Stimulated activated CD8-positive, alpha-beta memory T cell treated with anti-CD3 and anti-CD28 coated beads, Interleukin-15, amount 100 ng/mL, for 4 hours (primary cell): ENCODE data around the gene MRPL2.
"Not testable (repeated sequence)": the region's sequence is repeated elsewhere in the genome, so short reads cannot be mapped to it uniquely, and the experiment has no call there.

Source experiments
- DNase-seq, 2 donors: peaks; one replicate each; pipeline ENCODE4 v3.0.0-alpha.2; 2020; ENCODE audit warnings: low read depth in 2 of 2

Gene MRPL2

DNA sequence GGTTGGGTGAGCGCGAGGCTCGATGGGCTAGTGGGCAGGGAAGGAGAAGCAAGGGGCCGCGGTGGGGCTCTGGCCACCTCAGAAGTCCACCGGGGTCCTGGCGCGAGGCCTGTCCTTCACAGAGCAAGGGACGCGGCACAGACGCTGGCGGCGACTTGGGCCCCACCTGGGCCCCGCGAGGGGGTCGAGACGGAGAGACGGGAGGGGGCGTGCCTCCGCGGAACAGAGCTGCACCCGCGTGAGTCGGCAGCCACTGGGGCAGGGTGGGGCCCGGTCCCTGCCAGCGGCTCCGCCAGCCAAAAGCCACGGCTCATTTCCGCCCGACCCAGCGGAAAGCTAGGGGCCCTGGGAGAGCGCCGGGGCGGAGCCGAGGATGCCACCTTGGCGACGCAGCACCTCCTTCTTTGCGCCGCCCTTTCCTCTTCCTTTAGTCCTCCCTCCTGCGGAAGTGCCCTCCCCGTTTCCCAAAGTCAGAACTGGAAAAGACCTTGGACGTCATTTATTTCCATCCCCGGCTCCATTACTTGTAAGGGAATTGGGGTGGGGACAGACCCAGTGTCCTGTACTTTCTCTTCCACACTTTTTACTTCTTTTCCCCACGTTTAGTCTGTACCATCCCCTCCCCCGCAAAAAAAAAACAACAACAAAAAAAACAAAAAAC is 5.6 kb downstream of the MRPL2 start, which contains the start of gene CUL7:
TSS of gene CUL7 (minus strand) at position 307 of the 661 bp plus-strand sequence. CDS start 1,063 bp downstream, outside the sequence.
- DNase-seq, result peak; percentile 71 to 76

DNA sequence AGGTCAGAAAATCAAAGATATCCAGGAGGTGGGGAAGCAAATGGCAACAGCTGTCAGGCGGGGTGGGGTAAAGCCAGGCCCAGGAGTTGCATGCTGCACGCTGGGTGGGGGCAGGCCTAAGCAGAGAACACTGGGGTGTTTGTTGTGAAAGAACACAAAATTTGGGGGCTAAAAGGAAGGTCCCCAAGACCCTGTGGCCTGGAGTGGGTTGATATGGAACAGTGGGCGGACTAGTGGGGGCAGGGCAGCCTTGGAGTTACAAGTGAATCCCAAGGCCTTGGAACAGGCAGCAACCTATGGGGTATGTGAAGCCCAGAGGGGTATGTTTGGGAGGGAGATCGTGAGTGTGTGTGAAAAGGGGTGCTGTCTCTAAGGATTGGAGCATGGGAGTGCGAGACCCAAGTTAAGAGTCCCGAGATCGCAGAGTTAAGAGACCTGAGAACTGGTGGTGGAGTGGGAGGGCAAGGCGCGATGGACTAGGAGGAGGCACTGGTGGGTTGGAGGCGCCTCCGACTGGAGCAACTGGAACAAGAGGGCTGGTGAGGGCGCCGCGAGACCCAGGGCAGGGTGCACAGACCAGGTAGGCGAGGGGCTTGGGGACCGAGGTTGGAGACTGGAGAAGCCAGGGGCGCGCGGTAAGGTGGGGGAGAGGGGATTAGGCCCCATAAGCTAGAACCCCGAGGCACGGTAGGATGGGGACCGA is 6.2 kb downstream of the MRPL2 start:
- DNase-seq, result no peak

DNA sequence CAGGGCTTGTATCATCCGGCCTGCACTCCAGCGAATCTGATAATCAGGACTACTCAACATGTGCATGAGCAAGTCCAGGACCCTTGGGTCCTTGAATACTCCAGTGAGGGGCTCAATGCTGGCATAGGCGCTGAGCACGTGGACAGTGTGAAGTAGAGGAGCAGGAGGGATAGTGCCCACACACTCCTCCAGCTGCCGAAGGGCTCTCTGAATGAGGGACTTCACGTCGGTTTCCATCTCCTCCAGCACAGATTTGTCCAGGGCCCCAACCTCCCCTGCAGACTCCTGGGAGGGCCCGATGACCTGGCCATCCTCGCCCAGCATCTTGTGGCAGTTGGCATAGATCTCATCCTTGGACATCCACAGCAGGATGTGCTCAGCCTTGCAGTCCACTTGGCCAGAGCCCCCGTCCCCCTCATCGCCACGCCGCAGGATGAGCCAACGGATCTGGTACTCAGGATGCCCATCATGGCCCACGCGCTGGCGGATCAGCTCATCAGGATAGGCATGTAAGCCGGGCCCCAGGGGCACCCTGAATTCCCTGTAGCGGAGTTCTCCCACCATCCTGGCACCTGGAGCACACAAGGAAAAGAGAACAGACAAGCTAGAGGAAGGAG is 6.9 kb downstream of the MRPL2 start:
- no peak for DNase-seq

DNA sequence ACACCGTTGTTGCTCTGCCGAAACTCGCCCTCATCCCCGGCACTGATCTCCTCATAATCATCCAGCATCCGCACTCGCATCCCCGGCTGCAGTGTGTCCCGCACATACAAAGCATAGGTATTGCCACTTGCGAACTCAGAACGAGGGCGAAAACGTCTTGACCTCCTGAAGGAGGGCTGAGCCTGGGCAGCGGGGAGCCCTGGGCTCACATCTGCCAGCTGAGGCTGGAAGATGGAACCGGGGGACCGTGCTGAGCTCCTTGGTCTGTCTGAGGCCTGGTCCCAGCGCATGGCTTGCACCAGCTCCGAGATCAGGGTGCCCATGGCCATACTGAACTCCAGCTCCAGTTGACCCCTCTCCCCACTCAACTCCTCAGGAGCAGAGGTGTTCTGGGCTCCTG is 8.3 kb downstream of the MRPL2 start:
- no peak for DNase-seq

DNA sequence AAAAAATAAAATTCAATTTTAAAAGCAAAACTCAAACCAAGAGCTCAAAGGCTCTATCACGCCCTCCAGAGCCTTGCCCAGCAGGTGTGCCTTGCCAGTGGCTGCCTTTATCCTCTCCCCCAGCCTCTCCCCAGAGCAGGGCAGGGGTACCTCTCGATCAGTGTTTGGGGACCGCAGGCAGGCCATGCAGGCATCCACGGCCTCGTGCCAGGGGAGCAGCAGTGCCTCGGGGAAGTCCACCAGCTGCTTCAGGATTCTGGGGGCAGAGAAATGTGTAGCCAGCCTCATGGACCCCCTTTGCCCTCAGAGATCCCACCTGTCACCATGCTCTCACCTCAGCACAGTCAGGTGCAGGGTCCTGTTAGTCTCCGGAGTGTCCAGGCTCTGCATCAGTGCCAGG is 11.2 kb downstream of the MRPL2 start:
- no peak for DNase-seq

DNA sequence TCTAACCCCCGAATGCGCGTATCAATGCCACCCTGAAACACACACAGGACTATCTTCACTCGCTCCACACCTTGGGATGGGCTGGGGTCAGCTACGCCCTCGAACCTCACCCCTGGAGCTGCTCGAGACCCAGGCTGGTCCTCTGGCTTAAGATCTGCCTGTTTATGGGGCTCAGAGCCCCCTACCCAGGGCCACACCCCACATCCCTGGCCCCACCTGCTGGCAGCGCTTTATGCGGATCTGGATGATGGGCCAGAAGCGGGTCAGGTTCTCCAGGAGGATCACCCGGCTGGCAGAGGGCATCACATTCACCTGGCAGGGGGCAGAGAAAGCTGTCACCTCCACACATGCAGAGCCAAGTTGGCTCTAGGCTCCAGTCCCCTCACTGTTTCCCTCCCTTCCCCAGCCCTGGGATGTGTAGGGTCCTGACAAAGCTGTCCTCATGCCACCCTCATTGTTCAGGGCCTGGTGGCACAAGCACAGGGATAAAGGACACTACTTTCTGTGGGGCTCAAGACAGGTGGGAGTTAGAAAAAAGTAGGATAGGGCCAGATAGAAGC is 13.8 kb downstream of the MRPL2 start:
- DNase-seq, result no peak

DNA sequence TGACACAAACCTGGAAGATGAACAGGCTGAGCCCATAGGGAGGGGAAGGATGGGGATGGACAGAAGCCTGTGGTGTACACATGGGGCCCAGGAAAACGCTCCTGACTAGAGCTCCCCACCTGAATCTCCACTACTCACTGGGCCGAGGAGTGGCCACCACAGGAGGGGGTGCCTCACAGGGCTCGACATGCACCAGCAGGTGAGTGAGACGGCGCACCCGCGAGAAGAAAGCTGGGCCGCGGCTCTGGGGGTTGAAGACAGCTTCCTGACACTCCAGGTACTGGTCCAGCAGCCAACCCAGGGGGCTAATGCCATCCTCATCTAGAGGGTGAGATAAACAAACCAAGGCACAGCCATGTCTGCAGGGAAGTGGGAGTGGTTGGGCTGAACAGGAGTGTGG is 15.9 kb downstream of the MRPL2 start:
- no peak for DNase-seq

DNA sequence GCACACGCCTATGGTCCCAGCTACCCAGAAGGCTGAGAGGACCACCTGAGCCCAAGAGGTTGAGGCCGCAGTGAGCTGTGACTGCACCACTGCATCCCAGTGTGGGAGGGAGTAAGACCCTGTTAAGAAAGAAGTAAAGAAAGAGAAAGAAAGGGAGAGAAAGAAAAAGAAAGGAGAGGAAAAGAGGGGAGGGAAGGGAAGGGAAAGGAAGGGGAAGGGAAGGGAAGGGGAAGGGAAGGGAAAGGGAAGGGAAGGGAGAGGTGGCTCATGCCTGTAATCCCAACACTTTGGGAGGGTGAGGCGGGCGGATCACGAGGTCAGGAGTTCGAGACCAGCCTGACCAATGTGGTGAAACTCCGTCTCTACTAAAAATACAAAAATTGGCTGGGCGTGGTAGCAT is 17.8 kb downstream of the MRPL2 start:
- not testable (repeated sequence) for DNase-seq

DNA sequence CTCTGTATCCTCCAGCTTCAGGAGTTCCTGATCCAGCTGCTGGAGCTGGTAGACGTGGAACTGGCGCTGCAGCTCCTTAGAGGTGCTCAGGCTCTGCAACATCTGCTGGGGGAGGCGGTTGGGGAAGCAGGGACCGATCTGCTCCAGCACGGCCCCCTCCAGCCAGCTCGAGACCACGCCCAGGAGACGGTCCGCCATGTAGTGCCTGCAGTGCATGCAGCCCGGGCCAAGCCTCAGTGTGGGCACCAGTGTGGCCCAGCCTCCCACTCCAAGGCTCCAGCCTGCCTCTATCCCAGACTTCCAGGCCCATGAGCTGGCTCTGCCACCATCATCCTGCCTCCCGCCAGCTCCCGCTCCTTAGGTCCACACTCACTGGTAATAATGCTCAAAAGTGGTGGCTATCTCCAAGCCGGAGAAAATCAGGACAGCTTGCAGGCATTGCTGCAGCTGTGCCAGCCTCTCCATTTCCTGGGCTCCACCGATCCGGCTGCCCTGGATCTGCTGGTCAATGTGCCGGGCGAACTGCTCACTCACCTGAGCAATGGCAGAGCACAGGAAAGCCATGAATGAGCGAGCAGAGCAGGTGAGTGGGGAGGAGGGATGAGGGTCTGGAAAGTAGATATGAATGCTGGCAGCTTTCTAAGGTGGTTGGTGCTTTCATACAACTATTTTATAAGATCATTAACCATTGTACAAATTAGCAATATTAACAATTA is 18.5 kb downstream of the MRPL2 start:
- no peak for DNase-seq

DNA sequence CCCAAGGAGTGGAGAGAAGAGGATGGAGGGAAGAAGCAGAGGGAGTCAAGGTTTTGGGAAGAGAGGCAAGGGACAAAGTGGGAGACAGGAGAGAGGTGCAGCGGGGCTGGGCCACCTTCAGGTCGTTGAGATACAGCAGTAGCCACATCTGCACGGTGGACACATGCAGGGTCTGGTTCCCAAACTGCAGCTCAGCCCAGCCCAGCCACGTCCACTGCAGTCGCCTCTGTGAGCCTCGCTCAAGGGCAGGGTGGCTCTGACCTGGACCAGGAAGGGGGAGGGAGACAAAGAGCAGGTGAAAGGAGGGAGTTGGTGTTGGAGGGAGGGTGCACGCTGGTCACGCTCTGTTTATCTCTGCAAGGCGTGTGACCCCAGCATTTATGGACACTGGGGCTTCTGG is 20.5 kb downstream of the MRPL2 start:
- DNase-seq, result no peak

DNA sequence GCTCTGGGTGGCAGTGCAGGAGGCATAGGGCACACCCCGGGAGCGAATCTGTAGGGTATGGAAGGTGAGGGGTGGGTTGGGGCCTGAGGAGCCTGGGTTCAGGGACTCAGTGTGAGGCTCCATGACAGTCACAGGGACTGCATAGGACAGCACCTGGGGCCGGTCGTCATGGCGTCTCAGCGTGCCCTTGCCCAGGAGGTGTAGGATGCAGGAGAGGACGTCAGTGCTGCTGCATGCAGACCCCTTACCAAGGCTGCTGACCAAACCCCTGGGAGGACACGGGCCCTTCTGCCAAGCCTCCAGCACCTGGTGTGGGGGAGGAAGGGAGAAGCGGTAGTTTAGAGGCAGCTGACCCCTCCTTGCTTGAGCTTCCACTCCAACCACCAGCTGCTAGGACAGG is 21.5 kb downstream of the MRPL2 start:
- DNase-seq, result no peak

DNA sequence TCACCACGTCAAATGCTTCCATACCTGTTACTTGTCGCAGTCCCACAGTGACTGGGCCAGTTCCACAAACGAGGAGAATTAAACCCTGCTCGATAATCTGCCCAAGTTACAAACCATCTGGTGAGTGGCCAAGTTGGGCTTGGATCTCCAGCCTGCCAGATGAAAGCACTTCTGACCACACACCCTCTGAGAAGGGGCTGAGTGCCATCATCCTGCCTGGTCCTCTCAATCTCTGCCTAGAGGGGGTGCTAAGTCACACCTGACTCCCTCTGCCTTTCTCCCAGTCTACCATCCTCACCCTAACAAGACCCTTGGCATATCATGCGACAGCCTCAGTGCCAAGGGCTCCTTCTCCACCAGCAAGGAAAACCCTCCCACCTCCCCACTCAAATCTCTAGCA is 22.0 kb downstream of the MRPL2 start:
- DNase-seq, result no peak

DNA sequence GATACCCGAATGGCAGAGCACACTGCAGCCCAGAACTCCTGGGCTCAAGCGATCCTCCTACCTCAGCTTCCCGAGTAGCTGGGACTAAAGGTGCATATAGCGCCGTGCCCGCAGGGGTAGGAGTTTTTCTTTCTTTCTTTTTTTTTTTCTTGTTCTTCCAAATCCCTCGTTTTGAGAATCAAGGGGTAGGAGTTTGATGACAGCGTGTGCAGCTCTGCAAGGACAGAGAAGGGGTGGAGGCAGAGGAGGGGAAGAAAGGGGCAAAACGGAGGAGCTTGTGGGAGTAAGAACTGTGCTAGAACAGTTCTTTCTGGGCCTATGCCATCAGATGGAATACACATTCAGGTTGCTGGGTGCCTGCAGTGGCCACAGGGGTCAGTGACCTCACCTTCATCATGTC is 22.5 kb downstream of the MRPL2 start:
- no peak for DNase-seq

DNA sequence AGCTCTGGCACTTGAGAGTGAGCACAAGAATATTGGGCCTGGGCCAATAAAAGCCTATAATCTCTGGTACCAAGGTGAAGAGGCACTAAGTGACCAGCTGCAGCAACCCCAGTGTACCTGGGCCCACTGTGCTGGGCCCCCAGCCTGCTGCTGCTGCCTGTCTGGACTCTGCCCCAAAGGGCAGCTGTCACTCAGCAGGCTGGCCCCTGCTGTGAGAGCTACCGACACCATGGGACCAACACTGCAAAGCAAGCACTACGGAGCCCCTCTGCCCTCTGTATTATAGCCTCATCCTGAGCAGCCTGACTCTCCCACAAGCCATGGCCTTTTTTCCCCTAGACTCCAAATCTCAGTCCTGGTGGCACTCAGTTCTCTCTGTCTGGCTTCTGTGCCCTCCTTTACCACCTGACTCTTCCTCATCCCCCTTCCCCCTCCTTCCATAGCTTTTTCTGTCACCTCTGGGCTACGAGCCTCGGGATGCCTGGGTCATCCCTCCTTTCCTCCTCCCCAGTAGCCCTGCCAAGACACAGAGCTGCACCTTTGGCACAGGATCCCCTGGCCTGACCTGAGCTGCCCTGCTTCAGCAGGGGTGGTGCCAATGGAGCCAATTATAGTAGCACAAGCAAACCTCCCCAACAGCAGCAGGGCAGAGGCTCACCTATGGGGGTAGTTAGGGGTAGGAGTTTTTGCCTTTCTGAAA is 23.6 kb downstream of the MRPL2 start:
- no peak for DNase-seq

DNA sequence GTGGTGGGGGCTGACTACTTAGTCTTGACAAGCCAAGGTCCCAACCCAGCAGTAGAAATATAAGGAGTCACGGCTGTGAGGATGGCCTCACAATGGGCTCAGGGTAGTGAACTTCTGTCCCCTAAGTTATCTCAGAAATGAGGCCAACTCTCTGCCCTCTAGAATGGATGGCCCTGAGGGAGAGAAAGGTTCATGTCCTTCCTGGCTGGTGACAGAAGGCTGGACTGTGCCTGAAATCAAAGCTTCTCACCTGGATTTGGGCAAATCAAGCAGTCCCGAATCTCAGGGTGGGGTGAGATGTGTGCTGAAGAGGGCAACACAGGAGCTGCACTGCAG is 25.1 kb downstream of the MRPL2 start:
- DNase-seq, result no peak

DNA sequence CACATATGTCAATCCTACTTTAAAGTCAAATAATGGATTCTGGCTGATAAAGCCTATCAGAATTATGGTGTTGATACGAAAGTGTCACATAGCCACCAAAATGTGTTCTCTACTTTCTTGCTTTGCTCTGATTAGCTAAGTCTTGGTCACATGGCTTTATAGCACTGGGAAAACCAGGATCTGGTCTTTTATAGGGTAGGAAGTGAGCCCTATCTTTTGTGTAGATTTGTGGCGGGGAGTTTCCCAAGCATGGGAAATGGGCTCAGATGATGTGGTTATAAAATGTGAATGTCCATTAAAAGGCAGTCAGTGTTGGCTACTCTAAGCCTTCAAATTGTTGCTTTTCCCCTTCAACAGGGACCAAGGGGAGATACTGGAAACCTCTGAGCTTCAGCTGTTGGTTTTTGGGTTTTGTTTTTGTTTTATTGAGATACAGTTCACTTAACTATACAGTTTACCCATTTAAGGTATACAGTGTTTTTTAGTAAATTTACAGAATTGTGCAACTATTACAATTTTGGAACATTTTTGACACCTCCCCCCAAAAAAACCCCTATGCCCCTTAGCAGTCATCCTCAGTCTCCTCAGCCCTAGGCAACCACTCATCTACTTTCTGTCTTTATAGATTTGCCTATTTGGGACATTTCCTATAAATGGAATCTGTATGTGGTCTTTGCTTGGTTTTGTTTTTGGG is 25.6 kb downstream of the MRPL2 start:
- no peak for DNase-seq

DNA sequence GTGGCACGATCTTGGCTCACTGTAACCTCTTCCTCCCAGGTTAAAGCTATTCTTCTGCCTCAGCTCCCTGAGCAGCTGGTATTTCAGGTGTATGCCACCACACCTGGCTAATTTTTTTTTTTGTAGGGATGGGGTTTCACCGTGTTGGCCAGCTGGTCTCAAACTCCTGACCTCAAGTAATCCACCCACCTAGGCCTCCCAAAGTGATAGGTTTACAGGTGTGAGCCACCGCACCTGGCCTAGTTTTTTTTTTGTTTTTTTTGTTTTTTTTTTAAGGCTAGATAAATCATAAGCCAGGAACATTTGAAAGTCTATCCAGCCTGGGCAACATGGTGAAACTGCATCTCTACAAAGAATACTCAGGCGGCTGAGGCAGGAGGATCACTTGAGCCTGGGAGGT is 26.9 kb downstream of the MRPL2 start:
- DNase-seq, result no peak

DNA sequence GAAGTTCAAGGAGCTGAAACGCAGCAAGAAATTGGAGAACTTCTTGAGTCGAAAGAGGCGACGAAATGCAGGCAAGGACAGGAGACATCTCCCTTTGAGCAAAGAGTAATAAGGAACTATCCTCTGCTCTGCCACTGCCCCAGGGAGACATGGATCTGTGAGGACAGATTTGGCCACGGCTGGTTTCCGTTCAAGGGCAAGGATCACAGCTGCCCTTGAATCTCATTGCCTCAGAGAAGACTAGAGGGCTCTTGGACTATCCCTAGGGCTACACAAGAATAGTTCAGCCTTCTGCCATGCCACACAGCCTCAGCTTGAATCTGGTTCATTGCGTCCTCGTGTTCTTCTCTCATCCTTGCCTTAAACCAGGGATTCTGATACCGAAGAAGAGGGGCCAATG is 30.1 kb downstream of the MRPL2 start:
- no peak for DNase-seq

DNA sequence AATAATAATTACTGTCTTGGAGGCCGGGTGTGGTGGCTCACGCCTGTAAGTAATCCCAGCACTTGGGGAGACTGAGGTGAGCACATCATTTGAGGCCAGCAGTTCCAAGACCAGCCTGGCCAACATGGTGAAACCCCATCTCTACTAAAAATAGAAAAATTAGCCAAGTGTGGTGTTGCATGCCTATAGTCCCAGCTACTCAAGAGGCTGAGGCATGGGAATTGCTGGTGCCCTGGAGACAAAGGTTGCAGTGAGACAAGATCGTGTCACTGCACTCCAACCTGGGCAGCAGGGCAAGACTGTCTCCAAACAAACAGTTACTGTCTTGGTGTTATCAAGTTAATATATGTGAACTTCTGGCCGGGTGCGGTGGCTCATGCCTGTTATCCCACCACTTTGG is 32.9 kb downstream of the MRPL2 start:
- no peak for DNase-seq

DNA sequence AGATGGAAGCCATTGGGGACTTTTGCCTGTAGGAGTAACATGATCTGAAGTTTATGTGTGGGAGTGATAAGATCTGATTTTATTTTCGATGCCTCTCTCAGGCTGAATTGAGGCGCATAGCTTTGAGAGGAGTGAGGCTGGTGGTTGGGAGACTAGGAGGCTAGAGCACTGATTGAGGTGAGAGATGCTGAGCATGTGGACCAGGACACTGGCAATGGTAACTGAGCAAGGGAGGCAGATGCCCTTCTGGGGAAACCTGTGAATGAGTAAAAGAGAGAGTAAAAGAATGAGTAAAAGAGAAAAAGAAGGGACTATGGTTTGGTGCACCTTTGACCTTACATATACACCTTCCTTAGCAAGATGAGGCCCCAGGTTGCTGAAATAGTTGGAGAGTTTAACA is 34.8 kb downstream of the MRPL2 start:
- no peak for DNase-seq
